Glomerular endothelial cell (primary cell): ENCODE measurements around the gene FCRL6. TPM values are rescaled to one million over a fixed set of nuclear protein-coding genes. Genes with fewer than 3 reads are reported as not detected.
A peak's percentile ranks its signal among the peaks of the same experiment; 100 is the strongest.

Experiments used
- DNase-seq: peaks from one replicate; pipeline ENCODE4 v3.0.0-alpha.2; 2011; ENCODE audit warnings: low read depth, low spot score; ENCODE audit errors: extremely low read depth
- total RNA-seq: library from RNA; depleted of rRNA; stranded (reverse); fragments of >200 nt; gene quantifications from 2 replicates; pipeline ENCODE4 v1.2.3, GENCODE V29; 2015

The FCRL6 gene
- total RNA-seq, result not detected in 2 replicates

GRCh38 chr1:159802111-159802510 lies at the start of gene FCRL6:
Gene FCRL6, plus strand, starts transcription at chr1:159802360. Its CDS starts 65 bp downstream, at chr1:159802425.
- DNase-seq, result no peak

GRCh38 chr1:159753386-159753785 lies 48.8 kb upstream of the FCRL6 start:
- DNase-seq, result no peak

GRCh38 chr1:159755451-159756007 lies 46.6 kb upstream of the FCRL6 start:
- no peak for DNase-seq

GRCh38 chr1:159756397-159756796 lies 45.8 kb upstream of the FCRL6 start:
- no peak for DNase-seq

GRCh38 chr1:159763686-159764085 lies 38.5 kb upstream of the FCRL6 start:
- no peak for DNase-seq

- DNase-seq, result no peak
Measured at GRCh38 chr1:159765806-159766205, 36.4 kb upstream of the FCRL6 start.

- DNase-seq, result no peak
Measured at GRCh38 chr1:159771127-159771895, 30.8 kb upstream of the FCRL6 start.

- no peak for DNase-seq
Measured at GRCh38 chr1:159774465-159774864, 27.7 kb upstream of the FCRL6 start.

GRCh38 chr1:159775716-159776115 lies 26.4 kb upstream of the FCRL6 start:
- no peak for DNase-seq

- no peak for DNase-seq
Measured at GRCh38 chr1:159778266-159778665, 23.9 kb upstream of the FCRL6 start.

- DNase-seq, result peak; percentile 88
Measured at GRCh38 chr1:159779403-159779851, 22.7 kb upstream of the FCRL6 start.

- peak; percentile 89 for DNase-seq
Measured at GRCh38 chr1:159780583-159781582, 21.3 kb upstream of the FCRL6 start, which contains the start of gene DUSP23. Gene DUSP23, plus strand, starts transcription at chr1:159780962. Its CDS starts 139 bp downstream, at chr1:159781101.

GRCh38 chr1:159781992-159782391 lies 20.2 kb upstream of the FCRL6 start:
- DNase-seq, result no peak

- no peak for DNase-seq
Measured at GRCh38 chr1:159783724-159784123, 18.4 kb upstream of the FCRL6 start.

- DNase-seq, result no peak
Measured at GRCh38 chr1:159786465-159786864, 15.7 kb upstream of the FCRL6 start.

GRCh38 chr1:159786966-159787365 lies 15.2 kb upstream of the FCRL6 start:
- DNase-seq, result no peak

GRCh38 chr1:159790237-159790917 lies 11.8 kb upstream of the FCRL6 start:
- DNase-seq, result no peak

- DNase-seq, result no peak
Measured at GRCh38 chr1:159791031-159791430, 11.1 kb upstream of the FCRL6 start.

- no peak for DNase-seq
Measured at GRCh38 chr1:159791461-159791860, 10.7 kb upstream of the FCRL6 start.

GRCh38 chr1:159795534-159795933 lies 6.6 kb upstream of the FCRL6 start:
- DNase-seq, result no peak
